ENCODE measurements around the gene CEP120.

DNA sequence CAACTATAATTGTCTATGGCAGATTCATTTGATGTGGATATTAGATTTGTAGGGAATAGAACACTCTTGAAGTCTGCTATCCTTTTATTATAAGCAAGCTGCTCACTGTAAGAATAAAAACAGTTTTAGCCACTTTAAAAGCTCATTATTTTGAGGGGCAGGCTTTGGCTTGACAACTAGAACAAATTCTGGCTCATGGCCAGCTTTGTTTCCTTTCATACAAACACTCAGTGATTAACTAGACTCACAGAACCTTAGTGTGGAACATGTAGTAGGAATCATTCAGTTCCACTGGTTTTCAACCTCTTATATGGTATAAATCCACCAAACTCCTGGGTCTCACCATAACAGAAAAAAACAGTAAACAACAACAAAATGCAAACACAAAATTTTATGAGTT, 27.4 kb upstream of the CEP120 start:
- TF ChIP-seq, protein P1, sequence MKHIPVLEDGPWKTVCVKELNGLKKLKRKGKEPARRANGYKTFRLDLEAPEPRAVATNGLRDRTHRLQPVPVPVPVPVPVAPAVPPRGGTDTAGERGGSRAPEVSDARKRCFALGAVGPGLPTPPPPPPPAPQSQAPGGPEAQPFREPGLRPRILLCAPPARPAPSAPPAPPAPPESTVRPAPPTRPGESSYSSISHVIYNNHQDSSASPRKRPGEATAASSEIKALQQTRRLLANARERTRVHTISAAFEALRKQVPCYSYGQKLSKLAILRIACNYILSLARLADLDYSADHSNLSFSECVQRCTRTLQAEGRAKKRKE (CRISPR knock-in tag; IDR thresholded peaks at IDR 0.05; ENCODE audit: low read depth) = no peak
- no peak for TF ChIP-seq NFE2L2 (conservative IDR thresholded peaks at IDR 0.05; ENCODE audit: low read length)
- no peak for TF ChIP-seq TP53 (CRISPR knock-in tag; IDR thresholded peaks at IDR 0.05)
- TF ChIP-seq, protein P2, sequence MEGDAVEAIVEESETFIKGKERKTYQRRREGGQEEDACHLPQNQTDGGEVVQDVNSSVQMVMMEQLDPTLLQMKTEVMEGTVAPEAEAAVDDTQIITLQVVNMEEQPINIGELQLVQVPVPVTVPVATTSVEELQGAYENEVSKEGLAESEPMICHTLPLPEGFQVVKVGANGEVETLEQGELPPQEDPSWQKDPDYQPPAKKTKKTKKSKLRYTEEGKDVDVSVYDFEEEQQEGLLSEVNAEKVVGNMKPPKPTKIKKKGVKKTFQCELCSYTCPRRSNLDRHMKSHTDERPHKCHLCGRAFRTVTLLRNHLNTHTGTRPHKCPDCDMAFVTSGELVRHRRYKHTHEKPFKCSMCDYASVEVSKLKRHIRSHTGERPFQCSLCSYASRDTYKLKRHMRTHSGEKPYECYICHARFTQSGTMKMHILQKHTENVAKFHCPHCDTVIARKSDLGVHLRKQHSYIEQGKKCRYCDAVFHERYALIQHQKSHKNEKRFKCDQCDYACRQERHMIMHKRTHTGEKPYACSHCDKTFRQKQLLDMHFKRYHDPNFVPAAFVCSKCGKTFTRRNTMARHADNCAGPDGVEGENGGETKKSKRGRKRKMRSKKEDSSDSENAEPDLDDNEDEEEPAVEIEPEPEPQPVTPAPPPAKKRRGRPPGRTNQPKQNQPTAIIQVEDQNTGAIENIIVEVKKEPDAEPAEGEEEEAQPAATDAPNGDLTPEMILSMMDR (IDR thresholded peaks at IDR 0.05) = no peak
- TF ChIP-seq, protein P3, sequence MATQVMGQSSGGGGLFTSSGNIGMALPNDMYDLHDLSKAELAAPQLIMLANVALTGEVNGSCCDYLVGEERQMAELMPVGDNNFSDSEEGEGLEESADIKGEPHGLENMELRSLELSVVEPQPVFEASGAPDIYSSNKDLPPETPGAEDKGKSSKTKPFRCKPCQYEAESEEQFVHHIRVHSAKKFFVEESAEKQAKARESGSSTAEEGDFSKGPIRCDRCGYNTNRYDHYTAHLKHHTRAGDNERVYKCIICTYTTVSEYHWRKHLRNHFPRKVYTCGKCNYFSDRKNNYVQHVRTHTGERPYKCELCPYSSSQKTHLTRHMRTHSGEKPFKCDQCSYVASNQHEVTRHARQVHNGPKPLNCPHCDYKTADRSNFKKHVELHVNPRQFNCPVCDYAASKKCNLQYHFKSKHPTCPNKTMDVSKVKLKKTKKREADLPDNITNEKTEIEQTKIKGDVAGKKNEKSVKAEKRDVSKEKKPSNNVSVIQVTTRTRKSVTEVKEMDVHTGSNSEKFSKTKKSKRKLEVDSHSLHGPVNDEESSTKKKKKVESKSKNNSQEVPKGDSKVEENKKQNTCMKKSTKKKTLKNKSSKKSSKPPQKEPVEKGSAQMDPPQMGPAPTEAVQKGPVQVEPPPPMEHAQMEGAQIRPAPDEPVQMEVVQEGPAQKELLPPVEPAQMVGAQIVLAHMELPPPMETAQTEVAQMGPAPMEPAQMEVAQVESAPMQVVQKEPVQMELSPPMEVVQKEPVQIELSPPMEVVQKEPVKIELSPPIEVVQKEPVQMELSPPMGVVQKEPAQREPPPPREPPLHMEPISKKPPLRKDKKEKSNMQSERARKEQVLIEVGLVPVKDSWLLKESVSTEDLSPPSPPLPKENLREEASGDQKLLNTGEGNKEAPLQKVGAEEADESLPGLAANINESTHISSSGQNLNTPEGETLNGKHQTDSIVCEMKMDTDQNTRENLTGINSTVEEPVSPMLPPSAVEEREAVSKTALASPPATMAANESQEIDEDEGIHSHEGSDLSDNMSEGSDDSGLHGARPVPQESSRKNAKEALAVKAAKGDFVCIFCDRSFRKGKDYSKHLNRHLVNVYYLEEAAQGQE (IDR thresholded peaks at IDR 0.05) = no peak
- TF ChIP-seq POLR2A (IDR thresholded peaks at IDR 0.05; ENCODE audit: low read length) = no peak
- no peak for TF ChIP-seq BHLHE40 (IDR thresholded peaks at IDR 0.05; ENCODE audit: low read depth, low read length)
- no peak for TF ChIP-seq JUN (IDR thresholded peaks at IDR 0.05)
- no peak for TF ChIP-seq ESRRA (IDR thresholded peaks at IDR 0.05; ENCODE audit: borderline replicate concordance, low read length)
- no peak for TF ChIP-seq ZNF302 (CRISPR knock-in tag; IDR thresholded peaks at IDR 0.05)
- TF ChIP-seq, protein P4, sequence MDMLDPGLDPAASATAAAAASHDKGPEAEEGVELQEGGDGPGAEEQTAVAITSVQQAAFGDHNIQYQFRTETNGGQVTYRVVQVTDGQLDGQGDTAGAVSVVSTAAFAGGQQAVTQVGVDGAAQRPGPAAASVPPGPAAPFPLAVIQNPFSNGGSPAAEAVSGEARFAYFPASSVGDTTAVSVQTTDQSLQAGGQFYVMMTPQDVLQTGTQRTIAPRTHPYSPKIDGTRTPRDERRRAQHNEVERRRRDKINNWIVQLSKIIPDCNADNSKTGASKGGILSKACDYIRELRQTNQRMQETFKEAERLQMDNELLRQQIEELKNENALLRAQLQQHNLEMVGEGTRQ (IDR thresholded peaks at IDR 0.05) = no peak
